Astrocyte (in vitro differentiated cells and primary cell): ENCODE measurements around the gene TTC8. TPM values are rescaled to one million over a fixed set of nuclear protein-coding genes. Genes with fewer than 3 reads are reported as not detected.

Source experiments
- DNase-seq: peaks from one replicate; pipeline ENCODE4 v3.0.0-alpha.2; 2010; ENCODE audit warnings: low read depth
- FAIRE-seq: peaks from 2 replicates; lab custom pipeline; 2011; peaks lifted over from hg19 to GRCh38; lab: Jason Lieb, UNC
- H2AFZ ChIP-seq: 2 replicates; pipeline ENCODE4 v1.6.0; 2012; ENCODE audit warnings: low read depth, low read length, inconsistent platforms
- H3K27ac ChIP-seq: 2 replicates; pipeline ENCODE4 v1.5.1; 2011; ENCODE audit warnings: low read depth, low read length, inconsistent platforms
- H3K27me3 ChIP-seq: 2 replicates; pipeline ENCODE4 v1.6.0; 2011; ENCODE audit warnings: low read length, inconsistent platforms; ENCODE audit not compliant: insufficient read depth
- H3K36me3 ChIP-seq: 2 replicates; pipeline ENCODE4 v1.5.1; 2011; ENCODE audit warnings: low read length, inconsistent platforms; ENCODE audit not compliant: insufficient read depth
- H3K4me1 ChIP-seq: 2 replicates; pipeline ENCODE4 v1.5.1; 2011; ENCODE audit warnings: low read length, inconsistent platforms; ENCODE audit not compliant: insufficient read depth
- H3K4me2 ChIP-seq: 2 replicates; pipeline ENCODE4 v1.6.0; 2012; ENCODE audit warnings: low read length, inconsistent platforms
- H3K4me3 ChIP-seq: 2 replicates; pipeline ENCODE4 v1.5.1; 2011; ENCODE audit warnings: low read depth, mild to moderate bottlenecking, low read length, inconsistent platforms; ENCODE audit not compliant: insufficient read depth
- H3K79me2 ChIP-seq: 2 replicates; pipeline ENCODE4 v1.6.0; 2012; ENCODE audit warnings: mild to moderate bottlenecking, low read length, inconsistent platforms; ENCODE audit not compliant: insufficient read depth
- H3K9ac ChIP-seq: 2 replicates; pipeline ENCODE4 v1.6.0; 2012; ENCODE audit warnings: mild to moderate bottlenecking, low read length, inconsistent platforms
- H3K9me3 ChIP-seq: 2 replicates; pipeline ENCODE4 v1.5.1; 2012; ENCODE audit warnings: low read depth, mild to moderate bottlenecking, low read length, inconsistent platforms; ENCODE audit not compliant: insufficient read depth
- H4K20me1 ChIP-seq: 2 replicates; pipeline ENCODE4 v1.6.0; 2012; ENCODE audit warnings: low read length, inconsistent platforms; ENCODE audit not compliant: insufficient read depth
- H3K27ac Mint-ChIP-seq: one replicate; pipeline ENCODE4 v1.8.0; 2021; ENCODE audit warnings: mild to moderate bottlenecking, mixed read lengths; ENCODE audit not compliant: unreplicated experiment
- H3K27me3 Mint-ChIP-seq: one replicate; pipeline ENCODE4 v1.8.0; 2021; ENCODE audit warnings: low read depth, mixed read lengths; ENCODE audit not compliant: unreplicated experiment
- H3K36me3 Mint-ChIP-seq: one replicate; pipeline ENCODE4 v1.8.0; 2021; ENCODE audit warnings: low read depth, mixed read lengths; ENCODE audit not compliant: unreplicated experiment
- H3K4me1 Mint-ChIP-seq: one replicate; pipeline ENCODE4 v1.8.0; 2021; ENCODE audit warnings: low read depth, mixed read lengths; ENCODE audit not compliant: unreplicated experiment
- H3K4me3 Mint-ChIP-seq: one replicate; pipeline ENCODE4 v1.8.0; 2021; ENCODE audit warnings: mild to moderate bottlenecking, moderate library complexity, mixed read lengths; ENCODE audit not compliant: unreplicated experiment
- H3K9me3 Mint-ChIP-seq: one replicate; pipeline ENCODE4 v1.8.0; 2021; ENCODE audit warnings: mild to moderate bottlenecking, mixed read lengths; ENCODE audit not compliant: unreplicated experiment
- CTCF ChIP-seq: IDR thresholded peaks from 2 replicates; pipeline ENCODE4 v1.5.1; 2011; ENCODE audit warnings: low read depth, mild to moderate bottlenecking, inconsistent platforms, low read length, moderate library complexity; ENCODE audit not compliant: insufficient read depth
- EZH2 ChIP-seq: IDR thresholded peaks from 2 replicates; pipeline ENCODE4 v1.6.1; 2012; ENCODE audit warnings: mild to moderate bottlenecking, low read length, inconsistent platforms; ENCODE audit not compliant: insufficient read depth
- total RNA-seq: library from RNA; stranded (reverse); gene quantifications from 2 replicates; pipeline ENCODE4 v1.2.1, GENCODE V29; 2021

Gene TTC8
- total RNA-seq, 1 donor from 2014 or later = 23.7 TPM

- H3K9me3 ChIP-seq = no peaks in the 10 kb centered on the region
- Mint-ChIP-seq H3K4me3 (no peak overlapping the region), H3K9me3 (no peaks in the 10 kb centered on the region), H3K36me3 (no peaks in the 10 kb centered on the region), H3K27ac (peak overlapping the region; percentile 47), H3K27me3 (no peaks in the 10 kb centered on the region), H3K4me1 (peaks cover 8% of the 10 kb centered on the region)
- no peak overlapping the region for H2AFZ ChIP-seq
- H3K4me1 ChIP-seq = peaks cover 5% of the 10 kb centered on the region
- no peaks in the 10 kb centered on the region for H3K27me3 ChIP-seq
- DNase-seq (peak; percentile 44), FAIRE-seq (no peak)
- H4K20me1 ChIP-seq = no peaks in the 10 kb centered on the region
- H3K36me3 ChIP-seq = peaks cover 2% of the 10 kb centered on the region
- no peak for TF ChIP-seq CTCF
- H3K79me2 ChIP-seq = no peaks in the 10 kb centered on the region
- H3K4me2 ChIP-seq = peak overlapping the region; percentile 11
- no peak overlapping the region for H3K4me3 ChIP-seq
- peak overlapping the region; percentile 34 for H3K27ac ChIP-seq
- H3K9ac ChIP-seq = no peak overlapping the region
These were observed 24.1 kb downstream of the TTC8 start for GRCh38 chr14:88848571-88848970.

GRCh38 chr14:88849716-88850115, 25.3 kb downstream of the TTC8 start:
- peaks cover 2% of the 10 kb centered on the region for H3K36me3 ChIP-seq
- Mint-ChIP-seq H3K9me3 (no peaks in the 10 kb centered on the region), H3K4me3 (no peak overlapping the region), H3K36me3 (no peaks in the 10 kb centered on the region), H3K4me1 (peaks cover 8% of the 10 kb centered on the region), H3K27me3 (no peaks in the 10 kb centered on the region), H3K27ac (no peak overlapping the region)
- no peak overlapping the region for H2AFZ ChIP-seq
- no peak for TF ChIP-seq CTCF
- TF ChIP-seq EZH2 = no peak
- no peak overlapping the region for H3K27ac ChIP-seq
- FAIRE-seq = no peak
- no peak overlapping the region for H3K4me3 ChIP-seq
- DNase-seq = no peak
- no peak overlapping the region for H3K9ac ChIP-seq
- no peak overlapping the region for H3K4me2 ChIP-seq
- H3K4me1 ChIP-seq = peaks cover 5% of the 10 kb centered on the region
- H3K9me3 ChIP-seq = no peaks in the 10 kb centered on the region
- no peaks in the 10 kb centered on the region for H3K79me2 ChIP-seq
- no peaks in the 10 kb centered on the region for H4K20me1 ChIP-seq
- H3K27me3 ChIP-seq = no peaks in the 10 kb centered on the region

GRCh38 chr14:88851587-88851986, 27.1 kb downstream of the TTC8 start:
- Histone ChIP-seq H3K4me1 (peaks cover 5% of the 10 kb centered on the region), H3K27me3 (no peaks in the 10 kb centered on the region), H4K20me1 (no peaks in the 10 kb centered on the region), H2AFZ (no peak overlapping the region), H3K4me3 (no peak overlapping the region), H3K4me2 (no peak overlapping the region), H3K9me3 (no peaks in the 10 kb centered on the region), H3K9ac (no peak overlapping the region), H3K79me2 (no peaks in the 10 kb centered on the region), H3K36me3 (peaks cover 2% of the 10 kb centered on the region), H3K27ac (no peak overlapping the region)
- H3K4me3 Mint-ChIP-seq = no peak overlapping the region
- no peaks in the 10 kb centered on the region for H3K27me3 Mint-ChIP-seq
- H3K27ac Mint-ChIP-seq = no peak overlapping the region
- H3K36me3 Mint-ChIP-seq = peaks cover 4% of the 10 kb centered on the region
- no peak for TF ChIP-seq EZH2
- TF ChIP-seq CTCF = no peak
- peaks cover 8% of the 10 kb centered on the region for H3K4me1 Mint-ChIP-seq
- DNase-seq (no peak), FAIRE-seq (no peak)
- H3K9me3 Mint-ChIP-seq = no peaks in the 10 kb centered on the region
